ENCODE results near the gene RBBP8NL.
"Not testable (repeated sequence)": the region's sequence is repeated elsewhere in the genome, so short reads cannot be mapped to it uniquely, and the experiment has no call there.

Gene RBBP8NL

GRCh38 chr20:62430311-62430853 lies 3.0 kb upstream of the RBBP8NL start:
- DNase-seq (ENCODE audit: low read depth in 1 of 2, low spot score in 1 of 2): no peak
- TF ChIP-seq JUND (IDR thresholded peaks at IDR 0.05; ENCODE audit: low read depth): no peak

GRCh38 chr20:62429455-62430310 lies 2.3 kb upstream of the RBBP8NL start:
- in situ Hi-C loops (cut with HindIII; ENCODE audit: low pct_unique_long_range_greater_than_20kb, low sequenced_read_pairs): no loop called here
- DNase-seq (ENCODE audit: low read depth in 1 of 2, low spot score in 1 of 2): no peak
- no peak for TF ChIP-seq JUND (IDR thresholded peaks at IDR 0.05; ENCODE audit: low read depth)

More at GRCh38 chr20:62430311-62430853, 3.0 kb upstream of the RBBP8NL start:
- in situ Hi-C loops (cut with HindIII; ENCODE audit: low pct_unique_long_range_greater_than_20kb, low sequenced_read_pairs): no loop called here

- DNase-seq (ENCODE audit: low read depth in 1 of 2, low spot score in 1 of 2): no peak
- TF ChIP-seq JUND (IDR thresholded peaks at IDR 0.05; ENCODE audit: low read depth): no peak
- in situ Hi-C loops (cut with HindIII; ENCODE audit: low pct_unique_long_range_greater_than_20kb, low sequenced_read_pairs): no loop called here
Measured at GRCh38 chr20:62428396-62429295, 1.3 kb upstream of the RBBP8NL start.

GRCh38 chr20:62428002-62428372 lies 648 bp upstream of the RBBP8NL start:
- no peak for TF ChIP-seq JUND (IDR thresholded peaks at IDR 0.05; ENCODE audit: low read depth)
- in situ Hi-C loops (cut with HindIII; ENCODE audit: low pct_unique_long_range_greater_than_20kb, low sequenced_read_pairs): no loop called here
- no peak for DNase-seq (ENCODE audit: low read depth in 1 of 2, low spot score in 1 of 2)

GRCh38 chr20:62426699-62427131 lies 624 bp downstream of the RBBP8NL start:
- in situ Hi-C loops (cut with HindIII; ENCODE audit: low pct_unique_long_range_greater_than_20kb, low sequenced_read_pairs): no loop called here
- peak in 1 of 2 experiments; percentile 78 for DNase-seq (ENCODE audit: low read depth in 1 of 2, low spot score in 1 of 2)
- TF ChIP-seq JUND (IDR thresholded peaks at IDR 0.05; ENCODE audit: low read depth): no peak

- DNase-seq (ENCODE audit: low read depth in 1 of 2, low spot score in 1 of 2); in situ Hi-C loops (cut with HindIII; ENCODE audit: low pct_unique_long_range_greater_than_20kb, low sequenced_read_pairs): not testable (repeated sequence)
Measured at GRCh38 chr20:62426059-62426348, 1.3 kb downstream of the RBBP8NL start.

GRCh38 chr20:62425281-62426058 lies 1.9 kb downstream of the RBBP8NL start:
- in situ Hi-C loops (cut with HindIII; ENCODE audit: low pct_unique_long_range_greater_than_20kb, low sequenced_read_pairs): no loop called here
- no peak for TF ChIP-seq JUND (IDR thresholded peaks at IDR 0.05; ENCODE audit: low read depth)
- no peak for DNase-seq (ENCODE audit: low read depth in 1 of 2, low spot score in 1 of 2)

- TF ChIP-seq JUND (IDR thresholded peaks at IDR 0.05; ENCODE audit: low read depth): no peak
- in situ Hi-C loops (cut with HindIII; ENCODE audit: low pct_unique_long_range_greater_than_20kb, low sequenced_read_pairs): no loop called here
- DNase-seq (ENCODE audit: low read depth in 1 of 2, low spot score in 1 of 2): no peak
Measured at GRCh38 chr20:62424249-62425107, 2.9 kb downstream of the RBBP8NL start.

- in situ Hi-C loops (cut with HindIII; ENCODE audit: low pct_unique_long_range_greater_than_20kb, low sequenced_read_pairs): no loop called here
- DNase-seq (ENCODE audit: low read depth in 1 of 2, low spot score in 1 of 2): no peak
- no peak for TF ChIP-seq JUND (IDR thresholded peaks at IDR 0.05; ENCODE audit: low read depth)
Measured at GRCh38 chr20:62423326-62423706, 4.0 kb downstream of the RBBP8NL start.

GRCh38 chr20:62422636-62423325 lies 4.6 kb downstream of the RBBP8NL start:
- no peak for DNase-seq (ENCODE audit: low read depth in 1 of 2, low spot score in 1 of 2)
- TF ChIP-seq JUND (IDR thresholded peaks at IDR 0.05; ENCODE audit: low read depth): no peak
- in situ Hi-C loops (cut with HindIII; ENCODE audit: low pct_unique_long_range_greater_than_20kb, low sequenced_read_pairs): no loop called here

- no peak for DNase-seq (ENCODE audit: low read depth in 1 of 2, low spot score in 1 of 2)
- no peak for TF ChIP-seq JUND (IDR thresholded peaks at IDR 0.05; ENCODE audit: low read depth)
- in situ Hi-C loops (cut with HindIII; ENCODE audit: low pct_unique_long_range_greater_than_20kb, low sequenced_read_pairs): no loop called here
Measured at GRCh38 chr20:62421716-62421990, 5.7 kb downstream of the RBBP8NL start.
